Esophagus (tissue), 2 donors: ENCODE results near the gene VPS4B. TPM values are rescaled to one million over a fixed set of nuclear protein-coding genes. Genes with fewer than 3 reads are reported as not detected.

Experiments used
- H3K27ac ChIP-seq, 2 donors: one replicate each; pipeline ENCODE4 v1.5.1; 2013; ENCODE audit warnings: low read depth in 2 of 2, mild to moderate bottlenecking in 2 of 2, inconsistent platforms in 1 of 2, low read length in 1 of 2, moderate library complexity in 1 of 2
- H3K27me3 ChIP-seq, 2 donors: one replicate each; pipeline ENCODE4 v1.6.1; 2013; ENCODE audit warnings: low read length in 2 of 2, control low read depth in 1 of 2, mild to moderate bottlenecking in 1 of 2; ENCODE audit not compliant: insufficient read depth in 2 of 2, control insufficient read depth in 1 of 2
- H3K36me3 ChIP-seq, 2 donors: one replicate each; pipeline ENCODE4 v1.6.1; 2013; ENCODE audit warnings: low read length in 1 of 2; ENCODE audit not compliant: control insufficient read depth in 2 of 2, insufficient read depth in 2 of 2
- H3K4me1 ChIP-seq, 2 donors: one replicate each; pipeline ENCODE4 v1.6.1; 2013; ENCODE audit warnings: low read length in 1 of 2; ENCODE audit not compliant: control insufficient read depth in 2 of 2, insufficient read depth in 2 of 2
- H3K4me3 ChIP-seq, 2 donors: one replicate each; pipeline ENCODE4 v1.5.1; 2013; ENCODE audit warnings: low read length in 2 of 2, mild to moderate bottlenecking in 2 of 2, low read depth in 1 of 2, moderate library complexity in 1 of 2
- H3K9me3 ChIP-seq, 2 donors: one replicate each; pipeline ENCODE4 v1.6.1; 2013; ENCODE audit warnings: mild to moderate bottlenecking in 2 of 2, low read depth in 1 of 2, low read length in 1 of 2, moderate library complexity in 1 of 2; ENCODE audit not compliant: control insufficient read depth in 2 of 2, insufficient read depth in 1 of 2
- WGBS, 2 donors: extraction: QIAGEN DNeasy Blood & Tissue Kit; methylation state at CpG; one replicate each; pipeline ENCODE4 v1.1.7; 2013; 5-methylcytosine and 5-hydroxymethylcytosine counted together
- polyA plus RNA-seq, 2 donors: library from polyadenylated mRNA; stranded (reverse); fragments of 200-250 nt; gene quantifications; one replicate each; pipeline ENCODE4 v1.2.3, GENCODE V29; 2013
- donor health status: healthy with polysubstance abuse.
- donor health status: Bipolar disorder and iron deficiency.

VPS4B gene
- polyA plus RNA-seq, 2 donors = 26.9 to 47.1 TPM

- Histone ChIP-seq H3K36me3 (no peaks in the 10 kb centered on the region), H3K4me3 (no peak overlapping the region), H3K27me3 (no peaks in the 10 kb centered on the region), H3K9me3 (peaks cover 0 to 3% of the 10 kb centered on the region in 2 donors), H3K27ac (no peak overlapping the region), H3K4me1 (no peaks in the 10 kb centered on the region)
- WGBS, 2 donors = 51 to 53% methylated on average over 4 of the region's 4 CpGs
Observed at GRCh38 chr18:63378919-63379638, 43.2 kb downstream of the VPS4B start.

- Histone ChIP-seq H3K9me3 (no peaks in the 10 kb centered on the region), H3K27ac (no peak overlapping the region), H3K27me3 (no peaks in the 10 kb centered on the region), H3K4me3 (no peak overlapping the region), H3K4me1 (no peaks in the 10 kb centered on the region), H3K36me3 (no peaks in the 10 kb centered on the region)
- WGBS, 2 donors = 79 to 83% methylated on average over 2 of the region's 2 CpGs
Observed at GRCh38 chr18:63377275-63377980, 44.8 kb downstream of the VPS4B start.

DNA sequence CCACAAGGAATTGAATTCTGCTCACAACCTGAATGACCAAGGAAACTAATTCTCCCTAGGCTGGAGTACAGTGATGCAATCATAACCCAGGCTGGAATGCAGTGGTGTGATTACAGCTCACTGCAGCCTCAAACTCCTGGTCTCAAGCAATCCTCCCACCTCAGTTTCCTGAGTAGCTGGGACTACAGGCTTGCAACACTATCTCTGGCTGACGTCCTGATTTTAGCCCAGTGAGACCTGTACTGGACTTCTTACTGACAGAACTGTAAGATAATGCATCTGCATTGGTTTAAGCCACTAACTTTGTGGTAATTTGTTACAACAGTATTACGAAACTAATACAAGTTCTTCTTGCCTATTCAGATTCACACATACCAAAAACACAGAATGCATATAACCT lies 45.7 kb downstream of the VPS4B start:
- H3K4me1 ChIP-seq = no peaks in the 10 kb centered on the region
- no peak overlapping the region for H3K27ac ChIP-seq
- no peak overlapping the region for H3K4me3 ChIP-seq
- no peaks in the 10 kb centered on the region for H3K36me3 ChIP-seq
- H3K27me3 ChIP-seq = no peaks in the 10 kb centered on the region
- 87 to 88% methylated on average over 2 of the region's 2 CpGs for WGBS, 2 donors
- no peaks in the 10 kb centered on the region for H3K9me3 ChIP-seq

- 41 to 42% methylated on average over 1 of the region's 1 CpG for WGBS, 2 donors
- Histone ChIP-seq H3K4me1 (no peaks in the 10 kb centered on the region), H3K9me3 (no peaks in the 10 kb centered on the region), H3K36me3 (no peaks in the 10 kb centered on the region), H3K27ac (no peak overlapping the region), H3K4me3 (no peak overlapping the region), H3K27me3 (no peaks in the 10 kb centered on the region)
Observed at GRCh38 chr18:63374540-63374939, 47.7 kb downstream of the VPS4B start.

DNA sequence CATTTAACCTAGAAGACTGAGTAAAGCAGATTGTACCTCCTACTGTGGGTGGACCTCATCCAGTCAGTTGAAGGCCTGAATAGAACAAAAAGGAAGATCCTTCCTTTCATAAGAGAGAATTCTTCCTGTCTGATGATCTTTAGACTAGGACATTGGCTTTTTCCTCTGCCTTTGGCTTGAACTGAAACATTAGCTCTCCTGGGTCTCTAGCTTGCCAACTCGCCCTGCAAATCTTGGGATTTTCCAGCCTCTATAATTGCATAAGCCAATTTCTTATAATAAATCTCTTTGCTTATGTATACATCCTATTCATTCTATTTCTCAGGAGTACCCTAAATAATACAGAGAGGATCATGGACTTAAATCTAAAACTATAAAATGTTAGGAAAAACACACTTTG lies 49.1 kb downstream of the VPS4B start:
- 88 to 89% methylated on average over 1 of the region's 1 CpG for WGBS, 2 donors
- H3K9me3 ChIP-seq = no peaks in the 10 kb centered on the region
- no peaks in the 10 kb centered on the region for H3K27me3 ChIP-seq
- H3K4me1 ChIP-seq = no peaks in the 10 kb centered on the region
- no peak overlapping the region for H3K27ac ChIP-seq
- H3K36me3 ChIP-seq = no peaks in the 10 kb centered on the region
- no peak overlapping the region for H3K4me3 ChIP-seq

DNA sequence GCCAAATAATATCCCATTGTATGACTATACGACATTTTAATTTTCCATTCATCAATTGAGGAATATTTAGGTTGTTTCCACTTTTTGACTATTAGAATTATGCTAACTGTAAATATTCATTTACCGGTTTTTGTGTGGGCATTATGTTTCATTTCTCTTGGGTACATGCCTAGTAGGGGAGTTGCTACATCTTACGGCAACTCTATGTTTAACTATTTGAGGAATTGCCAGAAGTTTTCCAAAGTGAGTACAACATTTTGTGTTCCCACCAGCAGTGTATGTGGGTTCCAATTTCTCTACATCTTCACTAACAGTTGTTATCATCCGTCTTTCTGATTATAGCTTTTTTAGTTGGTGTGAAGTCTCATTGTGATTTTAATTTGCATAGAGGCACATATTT lies 53.7 kb downstream of the VPS4B start:
- Histone ChIP-seq H3K27me3 (no peaks in the 10 kb centered on the region), H3K36me3 (no peaks in the 10 kb centered on the region), H3K27ac (no peak overlapping the region), H3K4me1 (peaks cover 0 to 2% of the 10 kb centered on the region in 2 donors), H3K4me3 (no peak overlapping the region), H3K9me3 (no peaks in the 10 kb centered on the region)
- 69 to 72% methylated on average over 4 of the region's 4 CpGs for WGBS, 2 donors

DNA sequence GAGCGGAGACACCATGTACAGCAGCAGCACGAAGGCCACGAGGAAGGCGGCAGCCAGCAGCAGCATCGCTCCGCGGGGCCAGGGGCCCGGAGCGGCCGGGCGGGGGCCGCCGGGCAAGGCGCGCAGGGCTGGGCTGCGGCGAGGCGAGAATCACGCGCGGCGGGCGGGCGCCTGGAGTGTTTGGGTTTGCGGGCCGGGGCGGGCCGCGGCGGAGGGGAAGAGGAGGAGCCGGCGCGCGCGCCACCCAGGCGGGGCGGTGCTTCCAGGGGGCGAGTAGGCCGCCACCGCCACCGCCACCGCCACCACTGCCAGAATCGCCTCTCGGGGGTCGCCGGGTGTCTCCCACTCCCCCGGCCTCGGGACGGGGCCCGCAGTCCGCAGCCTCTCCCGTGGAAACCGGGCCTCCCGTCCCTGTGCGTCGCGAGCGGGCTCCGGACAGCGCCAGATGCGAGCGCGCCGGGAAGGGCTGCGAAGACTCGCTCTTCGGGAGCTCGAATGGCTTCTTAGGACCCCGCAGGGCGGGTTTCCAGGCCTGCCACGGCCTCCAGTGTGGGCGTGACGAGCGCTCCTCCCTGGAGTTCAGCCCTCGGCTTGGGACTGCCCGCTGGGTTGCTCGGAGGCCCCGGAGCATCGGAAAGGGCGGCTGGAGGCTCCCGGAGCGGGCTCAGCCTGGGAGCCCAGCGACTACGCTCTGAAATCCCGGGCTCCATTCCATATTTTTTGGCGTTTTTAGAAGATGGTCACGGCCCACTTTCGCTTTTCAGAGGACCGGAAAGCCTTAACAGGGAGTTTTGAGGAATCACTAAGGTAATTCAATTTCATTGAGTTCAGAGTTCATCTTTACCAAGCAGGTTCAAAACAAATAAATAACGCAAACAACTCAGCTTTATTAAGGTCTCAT lies 55.0 kb downstream of the VPS4B start, which contains the start of gene KDSR:
Gene KDSR (minus strand): TSS at position 154 of the 901 bp plus-strand sequence. CDS start 88 bp downstream, at position 66.
- H3K4me1 ChIP-seq = peaks cover 0 to 2% of the 10 kb centered on the region in 2 donors
- no peaks in the 10 kb centered on the region for H3K27me3 ChIP-seq
- H3K9me3 ChIP-seq = no peaks in the 10 kb centered on the region
- H3K4me3 ChIP-seq = peak within 1 kb of the TSS; percentile 91
- H3K36me3 ChIP-seq = peaks cover 0 to under 1% of the 10 kb centered on the region in 2 donors
- peak within 1 kb of the TSS; percentile 99 to 100 for H3K27ac ChIP-seq
- WGBS, 2 donors = 0% methylated on average over 35 to 90 of the region's 90 CpGs

DNA sequence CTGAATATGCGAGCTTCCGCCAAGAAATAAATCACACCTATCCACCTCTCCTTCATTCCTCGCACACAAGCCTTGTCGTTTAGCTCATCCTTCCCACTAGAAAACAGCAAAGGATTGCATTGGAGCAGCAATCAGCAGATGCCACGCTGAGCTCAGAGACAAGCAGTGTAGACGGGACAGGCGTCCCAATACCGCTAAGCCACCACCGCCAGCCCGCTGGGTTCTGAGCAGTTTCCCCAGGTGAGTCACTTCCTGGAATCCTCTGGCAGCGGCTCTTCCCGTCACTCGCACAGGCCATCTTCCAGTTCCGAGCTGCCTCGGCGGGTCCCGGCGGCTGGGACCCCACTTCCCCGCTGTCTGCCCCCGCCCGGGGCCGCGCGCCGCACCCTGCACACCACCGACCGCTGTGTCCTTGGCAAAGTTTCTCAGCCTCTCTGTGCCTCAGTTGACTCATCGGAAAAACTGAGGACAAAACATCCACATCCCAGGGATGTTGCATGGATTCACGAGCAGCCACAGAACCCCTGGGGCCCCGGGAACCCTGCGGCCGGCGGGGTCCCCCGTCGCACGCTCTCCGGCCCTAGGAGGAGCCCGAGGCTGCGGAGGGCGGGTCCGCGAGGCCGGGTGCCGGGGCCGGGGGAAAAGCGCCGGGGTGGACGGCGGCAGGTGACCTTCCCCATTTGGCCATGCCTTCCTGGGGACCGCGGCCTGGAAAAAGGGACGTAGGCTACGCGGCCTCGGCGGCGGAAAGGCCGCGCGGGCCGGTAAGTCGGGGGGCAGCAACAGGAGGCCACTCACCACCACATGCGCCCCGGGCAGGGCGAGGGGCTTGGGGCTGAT lies 55.8 kb downstream of the VPS4B start:
- H3K4me3 ChIP-seq = peak overlapping the region; percentile 91
- H3K36me3 ChIP-seq = peaks cover 0 to 5% of the 10 kb centered on the region in 2 donors
- H3K9me3 ChIP-seq = no peaks in the 10 kb centered on the region
- peak overlapping the region; percentile 99 to 100 for H3K27ac ChIP-seq
- no peaks in the 10 kb centered on the region for H3K27me3 ChIP-seq
- peaks cover 0 to 2% of the 10 kb centered on the region in 2 donors for H3K4me1 ChIP-seq
- 0 to 1% methylated on average over 62 to 65 of the region's 65 CpGs for WGBS, 2 donors

- H3K4me1 ChIP-seq = peaks cover 0 to 2% of the 10 kb centered on the region in 2 donors
- peaks cover 0 to 5% of the 10 kb centered on the region in 2 donors for H3K36me3 ChIP-seq
- 1% methylated on average over 12 of the region's 12 CpGs for WGBS, 2 donors
- H3K4me3 ChIP-seq = peak overlapping the region; percentile 91
- no peaks in the 10 kb centered on the region for H3K27me3 ChIP-seq
- no peaks in the 10 kb centered on the region for H3K9me3 ChIP-seq
- peak overlapping the region; percentile 99 to 100 for H3K27ac ChIP-seq
Observed at GRCh38 chr18:63365876-63366212, 56.4 kb downstream of the VPS4B start.
